ENCODE data around the gene JARID2. TPM values are rescaled to one million over a fixed set of nuclear protein-coding genes. Genes with fewer than 3 reads are reported as not detected.

JARID2 gene
- total RNA-seq, 1 experiment from 2014 or later, result 23.6 TPM

DNA sequence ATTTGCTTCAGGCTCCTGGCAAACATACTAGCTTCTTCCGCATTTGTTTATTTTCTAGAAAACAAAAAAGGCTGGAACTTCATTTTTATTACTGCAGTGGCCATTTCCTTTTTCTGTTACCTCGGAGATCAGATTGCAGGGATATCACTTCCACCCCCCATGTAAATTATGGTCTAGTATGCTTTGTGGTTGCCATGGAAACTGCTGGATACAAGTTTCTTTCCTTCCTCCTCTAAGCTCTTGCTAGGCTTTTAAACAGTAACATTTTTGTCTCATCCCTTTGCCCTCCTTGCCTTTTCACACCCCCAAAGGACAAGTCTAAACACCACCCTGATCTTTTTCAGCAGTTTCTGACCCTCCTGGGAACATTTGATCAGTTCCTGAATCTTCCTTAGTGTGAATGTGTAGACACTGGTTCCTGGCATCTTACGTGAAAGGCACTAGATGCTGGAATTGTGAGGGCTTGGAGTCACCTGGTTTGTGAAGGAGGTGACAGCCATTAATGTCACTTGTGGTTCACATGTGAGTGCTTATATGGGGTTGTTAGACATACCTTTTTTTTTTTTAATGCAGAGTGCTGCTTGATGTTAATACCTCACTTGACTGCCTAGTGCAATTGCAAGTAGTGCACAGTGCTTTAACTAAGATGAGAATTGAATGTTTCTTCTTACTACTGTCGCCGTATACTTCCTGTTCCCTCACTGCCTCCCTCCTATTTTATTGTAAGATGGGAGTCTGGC is 181.6 kb downstream of the JARID2 start:
- CTCF ChIA-PET, result no interaction called here
- no peak for ATAC-seq
- Histone ChIP-seq H3K4me3 (replicated peaks in 1 of 2; ENCODE audit: low read depth in 1 of 2, low read length in 2 of 2) (no peak overlapping the region), H3K4me2 (ENCODE audit: low read length) (no peak overlapping the region), H2AFZ (ENCODE audit: low read depth, low read length, poor library complexity, severe bottlenecking) (no peak overlapping the region), H3K4me1 (ENCODE audit: control insufficient read depth in 1 of 2, insufficient read depth in 2 of 2, low read length in 2 of 2) (no peaks in the 10 kb centered on the region; a peak in 1 of 4 replicates), H3K9ac (ENCODE audit: low read length) (no peak overlapping the region), H3K27ac (ENCODE audit: low read depth, low read length) (no peak overlapping the region), H3K27me3 (ENCODE audit: insufficient read depth, low read length) (no peaks in the 10 kb centered on the region), H3K79me2 (ENCODE audit: insufficient read depth, low read length) (peaks cover 44% of the 10 kb centered on the region), H4K20me1 (ENCODE audit: insufficient read depth) (no peaks in the 10 kb centered on the region), H3K9me3 (ENCODE audit: control insufficient read depth in 1 of 2, insufficient read depth in 1 of 2, low read depth in 1 of 2, low read length in 2 of 2) (no peaks in the 10 kb centered on the region), H3K9me2 (ENCODE audit: insufficient read depth) (no peaks in the 10 kb centered on the region), H3K36me3 (ENCODE audit: control insufficient read depth in 1 of 2, insufficient read depth in 2 of 2, low read length in 2 of 2) (no peaks in the 10 kb centered on the region)
- BruUV-seq (replicated peaks), result no TSS peak
- DNase-seq (ENCODE audit: low read depth, low spot score), result no peak
- no peak for TF ChIP-seq ZFX (IDR thresholded peaks at IDR 0.05)
- TF ChIP-seq POLR2AphosphoS5 (IDR thresholded peaks at IDR 0.05; ENCODE audit: low read depth, low read length), result no peak
- TF ChIP-seq, protein P1, sequence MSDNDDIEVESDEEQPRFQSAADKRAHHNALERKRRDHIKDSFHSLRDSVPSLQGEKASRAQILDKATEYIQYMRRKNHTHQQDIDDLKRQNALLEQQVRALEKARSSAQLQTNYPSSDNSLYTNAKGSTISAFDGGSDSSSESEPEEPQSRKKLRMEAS (IDR thresholded peaks at IDR 0.05), result no peak
- TF ChIP-seq, protein P2, sequence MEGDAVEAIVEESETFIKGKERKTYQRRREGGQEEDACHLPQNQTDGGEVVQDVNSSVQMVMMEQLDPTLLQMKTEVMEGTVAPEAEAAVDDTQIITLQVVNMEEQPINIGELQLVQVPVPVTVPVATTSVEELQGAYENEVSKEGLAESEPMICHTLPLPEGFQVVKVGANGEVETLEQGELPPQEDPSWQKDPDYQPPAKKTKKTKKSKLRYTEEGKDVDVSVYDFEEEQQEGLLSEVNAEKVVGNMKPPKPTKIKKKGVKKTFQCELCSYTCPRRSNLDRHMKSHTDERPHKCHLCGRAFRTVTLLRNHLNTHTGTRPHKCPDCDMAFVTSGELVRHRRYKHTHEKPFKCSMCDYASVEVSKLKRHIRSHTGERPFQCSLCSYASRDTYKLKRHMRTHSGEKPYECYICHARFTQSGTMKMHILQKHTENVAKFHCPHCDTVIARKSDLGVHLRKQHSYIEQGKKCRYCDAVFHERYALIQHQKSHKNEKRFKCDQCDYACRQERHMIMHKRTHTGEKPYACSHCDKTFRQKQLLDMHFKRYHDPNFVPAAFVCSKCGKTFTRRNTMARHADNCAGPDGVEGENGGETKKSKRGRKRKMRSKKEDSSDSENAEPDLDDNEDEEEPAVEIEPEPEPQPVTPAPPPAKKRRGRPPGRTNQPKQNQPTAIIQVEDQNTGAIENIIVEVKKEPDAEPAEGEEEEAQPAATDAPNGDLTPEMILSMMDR (IDR thresholded peaks at IDR 0.05 in 2 of 3, conservative IDR thresholded peaks at IDR 0.05 in 1 of 3; ENCODE audit: borderline replicate concordance in 1 of 3, insufficient read depth in 1 of 3, low read depth in 2 of 3, low read length in 2 of 3), result no peak
- no peak for TF ChIP-seq SIN3A (IDR thresholded peaks at IDR 0.05; ENCODE audit: low read depth)
- TF ChIP-seq, protein P3, sequence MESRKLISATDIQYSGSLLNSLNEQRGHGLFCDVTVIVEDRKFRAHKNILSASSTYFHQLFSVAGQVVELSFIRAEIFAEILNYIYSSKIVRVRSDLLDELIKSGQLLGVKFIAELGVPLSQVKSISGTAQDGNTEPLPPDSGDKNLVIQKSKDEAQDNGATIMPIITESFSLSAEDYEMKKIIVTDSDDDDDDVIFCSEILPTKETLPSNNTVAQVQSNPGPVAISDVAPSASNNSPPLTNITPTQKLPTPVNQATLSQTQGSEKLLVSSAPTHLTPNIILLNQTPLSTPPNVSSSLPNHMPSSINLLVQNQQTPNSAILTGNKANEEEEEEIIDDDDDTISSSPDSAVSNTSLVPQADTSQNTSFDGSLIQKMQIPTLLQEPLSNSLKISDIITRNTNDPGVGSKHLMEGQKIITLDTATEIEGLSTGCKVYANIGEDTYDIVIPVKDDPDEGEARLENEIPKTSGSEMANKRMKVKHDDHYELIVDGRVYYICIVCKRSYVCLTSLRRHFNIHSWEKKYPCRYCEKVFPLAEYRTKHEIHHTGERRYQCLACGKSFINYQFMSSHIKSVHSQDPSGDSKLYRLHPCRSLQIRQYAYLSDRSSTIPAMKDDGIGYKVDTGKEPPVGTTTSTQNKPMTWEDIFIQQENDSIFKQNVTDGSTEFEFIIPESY (IDR thresholded peaks at IDR 0.05; ENCODE audit: extremely low read depth, insufficient replicate concordance, low read length), result no peak
- TF ChIP-seq, protein P4, sequence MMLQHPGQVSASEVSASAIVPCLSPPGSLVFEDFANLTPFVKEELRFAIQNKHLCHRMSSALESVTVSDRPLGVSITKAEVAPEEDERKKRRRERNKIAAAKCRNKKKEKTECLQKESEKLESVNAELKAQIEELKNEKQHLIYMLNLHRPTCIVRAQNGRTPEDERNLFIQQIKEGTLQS (IDR thresholded peaks at IDR 0.05), result no peak
- TF ChIP-seq SRF (IDR thresholded peaks at IDR 0.05; ENCODE audit: low read depth), result no peak
- no peak for TF ChIP-seq FOSL1 (IDR thresholded peaks at IDR 0.05; ENCODE audit: low read depth)
- no peak for TF ChIP-seq JUND (IDR thresholded peaks at IDR 0.05)
- no peak for TF ChIP-seq SP1 (IDR thresholded peaks at IDR 0.05; ENCODE audit: low read depth)
- no peak for TF ChIP-seq EZH2 (IDR thresholded peaks at IDR 0.05)
- no peak for TF ChIP-seq EZH2phosphoT487 (IDR thresholded peaks at IDR 0.05; ENCODE audit: borderline replicate concordance)
- no peak for TF ChIP-seq POLR2A (IDR thresholded peaks at IDR 0.05; ENCODE audit: borderline replicate concordance, extremely low read depth, insufficient read depth, insufficient read length)
- TF ChIP-seq, protein P5, sequence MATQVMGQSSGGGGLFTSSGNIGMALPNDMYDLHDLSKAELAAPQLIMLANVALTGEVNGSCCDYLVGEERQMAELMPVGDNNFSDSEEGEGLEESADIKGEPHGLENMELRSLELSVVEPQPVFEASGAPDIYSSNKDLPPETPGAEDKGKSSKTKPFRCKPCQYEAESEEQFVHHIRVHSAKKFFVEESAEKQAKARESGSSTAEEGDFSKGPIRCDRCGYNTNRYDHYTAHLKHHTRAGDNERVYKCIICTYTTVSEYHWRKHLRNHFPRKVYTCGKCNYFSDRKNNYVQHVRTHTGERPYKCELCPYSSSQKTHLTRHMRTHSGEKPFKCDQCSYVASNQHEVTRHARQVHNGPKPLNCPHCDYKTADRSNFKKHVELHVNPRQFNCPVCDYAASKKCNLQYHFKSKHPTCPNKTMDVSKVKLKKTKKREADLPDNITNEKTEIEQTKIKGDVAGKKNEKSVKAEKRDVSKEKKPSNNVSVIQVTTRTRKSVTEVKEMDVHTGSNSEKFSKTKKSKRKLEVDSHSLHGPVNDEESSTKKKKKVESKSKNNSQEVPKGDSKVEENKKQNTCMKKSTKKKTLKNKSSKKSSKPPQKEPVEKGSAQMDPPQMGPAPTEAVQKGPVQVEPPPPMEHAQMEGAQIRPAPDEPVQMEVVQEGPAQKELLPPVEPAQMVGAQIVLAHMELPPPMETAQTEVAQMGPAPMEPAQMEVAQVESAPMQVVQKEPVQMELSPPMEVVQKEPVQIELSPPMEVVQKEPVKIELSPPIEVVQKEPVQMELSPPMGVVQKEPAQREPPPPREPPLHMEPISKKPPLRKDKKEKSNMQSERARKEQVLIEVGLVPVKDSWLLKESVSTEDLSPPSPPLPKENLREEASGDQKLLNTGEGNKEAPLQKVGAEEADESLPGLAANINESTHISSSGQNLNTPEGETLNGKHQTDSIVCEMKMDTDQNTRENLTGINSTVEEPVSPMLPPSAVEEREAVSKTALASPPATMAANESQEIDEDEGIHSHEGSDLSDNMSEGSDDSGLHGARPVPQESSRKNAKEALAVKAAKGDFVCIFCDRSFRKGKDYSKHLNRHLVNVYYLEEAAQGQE (IDR thresholded peaks at IDR 0.05; ENCODE audit: low read depth), result no peak
- intact Hi-C loops (cut with micrococcal nuclease), result no loop called here
- POLR2A ChIA-PET, result no interaction called here
- RAD21 ChIA-PET (ENCODE audit: low non-redundant PET in 1 of 2, low total read pairs in 2 of 2, uncharacterized antibody in 2 of 2, unreplicated experiment in 2 of 2), result no interaction called here
